ENCODE data around the gene ZCCHC14.
"Not testable (repeated sequence)": the region's sequence is repeated elsewhere in the genome, so short reads cannot be mapped to it uniquely, and the experiment has no call there.

The ZCCHC14 gene

DNA sequence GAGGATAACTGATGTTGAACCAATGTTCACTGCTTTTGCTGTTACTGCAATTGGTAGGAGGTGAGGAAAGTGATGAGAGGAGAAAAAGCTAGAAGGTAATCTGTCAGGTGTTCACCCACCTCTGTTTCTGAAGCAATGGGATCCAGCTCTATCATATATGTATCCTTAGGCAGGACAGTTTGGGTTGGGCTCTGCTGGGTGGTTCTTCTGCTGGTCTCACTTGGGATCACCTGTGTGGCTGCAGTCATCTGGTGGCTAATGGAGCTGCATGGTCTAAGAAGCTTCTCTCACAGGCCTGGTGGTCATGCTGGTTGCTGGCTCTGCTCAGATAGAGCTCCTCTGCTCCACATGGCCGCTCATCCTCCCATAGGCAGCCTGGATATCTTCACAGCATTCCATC is 40.2 kb upstream of the ZCCHC14 start:
- no peaks in the 10 kb centered on the region for H3K36me3 Mint-ChIP-seq (ENCODE audit: low read depth)
- H3K27ac Mint-ChIP-seq: no peak overlapping the region
- intact Hi-C loops (cut with micrococcal nuclease): no loop called here
- H3K4me3 Mint-ChIP-seq: no peak overlapping the region
- H3K27me3 Mint-ChIP-seq: peaks cover 19% of the 10 kb centered on the region
- H3K9me3 Mint-ChIP-seq: peaks cover 44% of the 10 kb centered on the region
- H3K4me1 Mint-ChIP-seq (ENCODE audit: low read depth): no peaks in the 10 kb centered on the region

DNA sequence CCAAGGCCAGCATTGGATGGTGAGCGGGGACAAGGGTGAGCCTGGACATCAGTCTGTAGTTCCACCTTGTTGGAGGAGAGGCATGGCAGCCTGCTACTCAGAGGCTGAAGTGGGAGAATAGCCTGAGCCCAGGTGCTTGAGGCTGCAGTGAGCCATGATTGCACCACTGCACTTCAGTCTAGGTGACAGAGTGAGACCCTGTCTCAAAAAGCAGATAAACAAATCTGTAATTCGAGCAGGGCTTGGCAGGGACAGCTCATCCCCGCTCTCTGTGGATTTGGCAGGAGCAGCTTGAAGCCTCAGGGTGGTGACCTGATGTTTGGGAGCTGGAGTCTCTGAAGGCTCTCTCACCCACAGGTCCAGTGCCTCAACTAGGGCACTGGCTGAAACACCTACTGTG is 38.6 kb upstream of the ZCCHC14 start:
- intact Hi-C loops (cut with micrococcal nuclease): no loop called here
- H3K4me1 Mint-ChIP-seq (ENCODE audit: low read depth): no peaks in the 10 kb centered on the region
- H3K27me3 Mint-ChIP-seq: peaks cover 16% of the 10 kb centered on the region
- H3K9me3 Mint-ChIP-seq: peaks cover 35% of the 10 kb centered on the region
- no peaks in the 10 kb centered on the region for H3K36me3 Mint-ChIP-seq (ENCODE audit: low read depth)
- H3K27ac Mint-ChIP-seq: no peak overlapping the region
- H3K4me3 Mint-ChIP-seq: no peak overlapping the region

DNA sequence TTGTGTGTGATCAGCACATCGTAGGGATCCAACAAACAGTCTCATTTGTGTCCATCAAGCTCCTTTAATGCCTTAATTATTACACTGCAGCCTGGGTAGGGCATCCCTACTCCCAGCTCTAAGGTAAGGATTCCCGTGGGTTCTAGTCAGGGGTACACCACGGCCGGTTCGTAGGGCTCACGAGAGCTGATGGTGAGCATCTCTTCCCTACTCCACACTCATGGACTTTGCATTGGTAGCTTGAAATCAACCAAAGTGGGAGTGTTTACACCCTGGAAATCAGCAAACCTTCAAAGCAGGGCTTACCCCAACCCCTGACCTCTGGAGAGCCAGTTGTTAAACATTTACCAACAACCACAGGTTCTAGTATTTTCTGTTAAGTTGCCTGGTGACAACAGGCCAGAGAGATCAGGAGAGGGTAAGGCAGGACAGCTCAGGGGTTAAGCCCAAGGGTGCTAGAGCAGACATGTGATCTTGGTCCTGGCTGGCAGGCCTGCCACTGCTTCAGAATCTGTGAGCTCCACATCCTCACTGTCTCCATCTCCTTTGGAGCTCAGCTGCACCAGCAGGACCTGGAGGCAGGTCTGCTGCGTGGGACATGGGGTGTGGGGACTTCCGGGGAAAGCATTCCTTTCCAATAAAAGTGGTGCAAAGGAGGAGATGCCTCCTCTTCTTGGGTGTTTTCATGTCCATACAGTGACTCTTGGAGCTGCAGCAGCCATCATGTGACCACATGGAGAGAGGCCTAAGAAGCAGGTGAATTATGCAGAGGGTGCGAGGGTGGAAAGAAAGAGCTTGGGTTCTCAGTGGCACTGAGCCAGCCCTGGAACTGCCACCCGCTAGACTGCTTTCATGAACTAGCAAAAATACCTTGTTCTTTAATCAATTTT is 36.1 kb upstream of the ZCCHC14 start:
- Mint-ChIP-seq H3K4me1 (ENCODE audit: low read depth) (no peaks in the 10 kb centered on the region), H3K36me3 (ENCODE audit: low read depth) (no peaks in the 10 kb centered on the region), H3K27me3 (peaks cover 25% of the 10 kb centered on the region), H3K9me3 (peaks cover 35% of the 10 kb centered on the region), H3K4me3 (no peak overlapping the region), H3K27ac (no peak overlapping the region)
- intact Hi-C loops (cut with micrococcal nuclease): no loop called here

DNA sequence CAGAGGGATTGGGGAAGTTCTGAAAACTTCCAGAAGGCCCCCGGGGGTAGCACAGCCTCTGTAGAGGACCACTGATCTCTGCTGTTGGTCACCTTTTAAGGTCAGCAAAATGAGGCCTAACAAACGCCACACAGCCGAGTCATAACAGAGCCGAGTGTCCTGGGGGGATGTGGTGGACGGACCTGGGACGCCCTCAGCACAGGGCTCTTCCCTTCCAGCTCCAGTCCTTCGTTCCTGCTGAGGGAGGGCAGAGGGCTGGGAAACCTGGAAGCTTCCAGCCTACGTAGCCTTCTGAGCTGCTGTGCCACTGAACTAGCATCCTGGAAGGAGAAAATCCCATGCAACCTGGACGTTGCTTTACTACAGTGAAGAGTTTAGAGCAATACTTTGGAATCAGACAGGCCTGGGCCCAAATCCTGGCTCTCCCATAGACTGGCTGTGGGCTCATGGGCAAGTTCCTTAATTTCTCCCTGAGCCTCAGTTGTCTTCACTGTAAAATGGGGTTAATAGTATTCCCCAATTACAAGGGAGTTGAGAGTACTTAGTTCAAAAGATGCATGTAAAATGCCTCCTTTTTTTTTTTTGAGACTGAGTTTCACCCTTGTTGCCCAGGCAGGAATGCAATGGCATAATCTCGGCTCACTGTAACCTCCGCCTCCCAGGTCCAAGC is 34.4 kb upstream of the ZCCHC14 start:
- Mint-ChIP-seq H3K27ac (no peak overlapping the region), H3K4me3 (no peak overlapping the region), H3K36me3 (ENCODE audit: low read depth) (no peaks in the 10 kb centered on the region), H3K9me3 (peaks cover 20% of the 10 kb centered on the region), H3K4me1 (ENCODE audit: low read depth) (no peaks in the 10 kb centered on the region), H3K27me3 (peaks cover 28% of the 10 kb centered on the region)
- intact Hi-C loops (cut with micrococcal nuclease): no loop called here

DNA sequence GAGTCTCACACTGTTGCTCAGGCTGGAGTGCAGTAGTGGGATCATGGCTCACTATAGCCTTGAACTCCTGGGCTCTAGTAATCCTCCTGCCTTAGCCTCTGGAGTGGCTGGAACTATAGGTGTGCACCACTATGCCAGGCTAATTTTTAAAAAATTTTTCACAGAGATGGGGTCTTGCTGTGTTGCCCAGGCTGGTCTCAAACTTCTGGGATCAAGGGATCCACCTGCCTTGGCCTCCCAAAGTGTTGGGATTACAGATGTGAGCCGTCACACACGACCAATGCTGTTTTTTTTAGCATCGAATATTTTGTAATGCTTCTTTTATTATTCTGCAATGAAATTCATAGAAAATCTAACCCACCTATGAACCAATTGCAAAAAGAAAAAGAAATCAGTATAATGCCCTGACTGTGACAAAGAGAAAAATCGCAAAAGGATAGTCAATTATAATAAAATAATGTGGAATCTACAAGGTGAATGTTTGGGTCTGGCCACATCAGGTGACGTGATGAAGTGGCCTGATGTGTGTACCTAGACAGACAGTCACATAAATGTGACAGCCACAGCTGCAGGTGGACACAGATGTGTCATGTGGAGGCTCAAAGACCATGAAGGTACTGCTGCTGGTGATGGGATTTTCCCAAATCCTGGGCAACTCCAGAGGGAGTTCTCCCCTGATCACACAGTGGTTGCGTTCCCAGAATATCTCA is 33.6 kb upstream of the ZCCHC14 start:
- Mint-ChIP-seq H3K27ac (no peak overlapping the region), H3K9me3 (peaks cover 15% of the 10 kb centered on the region), H3K36me3 (ENCODE audit: low read depth) (no peaks in the 10 kb centered on the region), H3K4me3 (no peak overlapping the region), H3K4me1 (ENCODE audit: low read depth) (no peaks in the 10 kb centered on the region), H3K27me3 (peaks cover 27% of the 10 kb centered on the region)
- intact Hi-C loops (cut with micrococcal nuclease): no loop called here

DNA sequence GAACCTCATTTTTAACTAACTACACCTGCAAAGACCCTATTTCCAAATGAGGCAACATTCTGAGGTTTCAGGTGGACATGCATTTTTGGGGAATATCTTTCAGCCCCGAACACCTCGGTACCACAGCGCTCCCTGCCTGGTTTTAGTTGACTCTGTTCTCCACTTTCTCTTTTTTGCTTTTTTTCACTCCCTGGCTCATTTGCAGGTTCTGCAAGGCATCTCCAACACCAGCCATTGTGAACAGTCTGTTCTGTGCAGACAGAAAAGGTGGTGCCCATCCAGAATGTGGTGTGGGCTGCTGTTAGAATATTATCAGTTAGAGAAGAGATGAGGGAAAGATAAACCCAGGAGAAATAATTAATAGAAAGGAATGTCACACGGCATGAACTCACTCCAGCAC is 32.5 kb upstream of the ZCCHC14 start:
- H3K4me1 Mint-ChIP-seq (ENCODE audit: low read depth): no peaks in the 10 kb centered on the region
- intact Hi-C loops (cut with micrococcal nuclease): no loop called here
- peaks cover 23% of the 10 kb centered on the region for H3K27me3 Mint-ChIP-seq
- H3K27ac Mint-ChIP-seq: no peak overlapping the region
- H3K36me3 Mint-ChIP-seq (ENCODE audit: low read depth): no peaks in the 10 kb centered on the region
- H3K9me3 Mint-ChIP-seq: peaks cover 9% of the 10 kb centered on the region
- no peak overlapping the region for H3K4me3 Mint-ChIP-seq

DNA sequence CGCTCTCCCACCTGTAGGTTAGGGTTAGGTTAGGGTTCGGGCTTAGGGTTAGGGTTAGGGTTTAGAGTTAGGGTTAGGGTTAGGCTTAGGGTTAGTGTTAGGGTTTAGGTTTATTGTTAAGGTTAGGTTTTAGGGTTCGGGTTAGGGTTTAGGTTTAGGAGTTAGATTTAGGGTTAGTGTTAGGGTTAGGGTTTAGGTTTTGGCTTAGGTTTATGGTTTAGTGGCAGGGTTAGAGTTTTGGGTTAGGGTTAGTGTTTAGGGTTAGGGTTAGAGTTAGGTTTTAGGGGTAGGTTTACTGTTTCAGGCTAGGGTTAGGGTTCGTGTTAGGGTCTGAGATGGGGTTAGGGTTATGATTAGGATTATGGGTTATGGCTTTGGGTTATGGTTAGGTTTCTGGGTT is 31.6 kb upstream of the ZCCHC14 start:
- no peak overlapping the region for H3K4me3 Mint-ChIP-seq
- H3K4me1 Mint-ChIP-seq (ENCODE audit: low read depth): no peaks in the 10 kb centered on the region
- intact Hi-C loops (cut with micrococcal nuclease): no loop called here
- peaks cover 22% of the 10 kb centered on the region for H3K27me3 Mint-ChIP-seq
- no peaks in the 10 kb centered on the region for H3K36me3 Mint-ChIP-seq (ENCODE audit: low read depth)
- H3K9me3 Mint-ChIP-seq: peaks cover 4% of the 10 kb centered on the region
- no peak overlapping the region for H3K27ac Mint-ChIP-seq

DNA sequence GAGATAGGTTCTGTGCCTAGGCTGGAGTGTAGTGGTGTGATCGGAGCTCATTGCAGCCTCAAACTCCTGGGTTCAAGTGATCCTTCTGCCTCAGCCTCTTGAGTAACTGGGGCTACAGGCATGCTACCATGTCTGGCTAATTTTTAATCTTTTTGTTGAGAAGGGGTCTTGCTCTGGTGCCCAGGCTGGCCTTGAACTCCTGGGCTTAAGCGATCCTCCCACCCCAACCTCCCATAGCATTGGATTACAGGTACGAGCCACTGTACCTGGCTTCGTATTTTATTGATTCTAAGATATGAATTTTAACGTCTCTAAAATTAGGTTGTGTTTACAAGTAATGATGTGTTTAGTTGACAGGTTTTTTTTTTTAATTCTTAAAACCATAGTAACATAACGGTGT is 30.8 kb upstream of the ZCCHC14 start:
- H3K36me3 Mint-ChIP-seq (ENCODE audit: low read depth); intact Hi-C loops (cut with micrococcal nuclease); H3K27ac Mint-ChIP-seq; H3K4me1 Mint-ChIP-seq (ENCODE audit: low read depth); H3K4me3 Mint-ChIP-seq; H3K9me3 Mint-ChIP-seq: not testable (repeated sequence)
- H3K27me3 Mint-ChIP-seq: peaks cover 26% of the 10 kb centered on the region

DNA sequence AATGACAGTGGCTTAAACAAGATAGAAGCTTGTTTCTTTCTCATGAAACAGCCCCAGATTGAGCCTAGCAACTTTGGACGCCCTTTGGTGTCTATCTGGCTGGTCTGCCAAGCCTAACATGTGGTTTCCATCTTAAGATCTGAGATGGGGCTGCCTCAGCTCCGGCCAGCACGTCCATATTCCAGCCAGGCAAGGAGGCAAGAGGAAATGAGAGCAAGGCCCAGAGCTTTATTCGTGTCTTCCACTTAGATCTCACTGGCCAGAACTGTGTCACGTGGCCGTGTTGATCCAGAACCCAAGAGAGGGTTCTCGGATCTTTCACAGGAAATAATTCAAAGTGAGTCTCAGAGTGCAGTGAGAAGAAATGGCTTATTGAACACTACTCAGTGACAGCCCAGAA is 28.9 kb upstream of the ZCCHC14 start:
- not testable (repeated sequence) for H3K36me3 Mint-ChIP-seq (ENCODE audit: low read depth)
- peaks cover 36% of the 10 kb centered on the region for H3K27me3 Mint-ChIP-seq

DNA sequence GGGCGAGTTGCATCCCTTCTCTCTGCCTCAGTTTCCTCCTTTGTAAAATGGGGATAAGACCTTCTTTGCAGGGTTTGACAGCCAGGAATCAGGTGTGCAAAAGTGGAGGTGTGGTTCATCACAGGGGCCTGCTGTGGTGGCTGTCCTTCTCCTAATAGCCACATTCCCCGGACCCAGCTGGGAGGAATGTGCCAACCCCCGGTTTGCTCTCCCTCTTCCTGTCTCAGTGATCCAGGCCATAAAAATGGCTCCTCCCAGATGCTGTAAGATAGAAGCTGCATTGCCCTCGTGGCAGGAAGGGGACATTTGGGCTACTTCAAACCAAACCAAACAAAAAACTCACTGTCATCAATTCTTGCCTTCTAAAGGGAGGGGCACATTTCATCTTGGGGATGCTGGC is 26.3 kb upstream of the ZCCHC14 start:
- H3K36me3 Mint-ChIP-seq (ENCODE audit: low read depth); intact Hi-C loops (cut with micrococcal nuclease); H3K4me1 Mint-ChIP-seq (ENCODE audit: low read depth); H3K4me3 Mint-ChIP-seq; H3K27ac Mint-ChIP-seq; H3K9me3 Mint-ChIP-seq: not testable (repeated sequence)
- H3K27me3 Mint-ChIP-seq: peaks cover 26% of the 10 kb centered on the region

More for the DNA sequence above, 28.9 kb upstream of the ZCCHC14 start:
- intact Hi-C loops (cut with micrococcal nuclease); H3K27ac Mint-ChIP-seq; H3K4me3 Mint-ChIP-seq; H3K4me1 Mint-ChIP-seq (ENCODE audit: low read depth); H3K9me3 Mint-ChIP-seq: not testable (repeated sequence)

DNA sequence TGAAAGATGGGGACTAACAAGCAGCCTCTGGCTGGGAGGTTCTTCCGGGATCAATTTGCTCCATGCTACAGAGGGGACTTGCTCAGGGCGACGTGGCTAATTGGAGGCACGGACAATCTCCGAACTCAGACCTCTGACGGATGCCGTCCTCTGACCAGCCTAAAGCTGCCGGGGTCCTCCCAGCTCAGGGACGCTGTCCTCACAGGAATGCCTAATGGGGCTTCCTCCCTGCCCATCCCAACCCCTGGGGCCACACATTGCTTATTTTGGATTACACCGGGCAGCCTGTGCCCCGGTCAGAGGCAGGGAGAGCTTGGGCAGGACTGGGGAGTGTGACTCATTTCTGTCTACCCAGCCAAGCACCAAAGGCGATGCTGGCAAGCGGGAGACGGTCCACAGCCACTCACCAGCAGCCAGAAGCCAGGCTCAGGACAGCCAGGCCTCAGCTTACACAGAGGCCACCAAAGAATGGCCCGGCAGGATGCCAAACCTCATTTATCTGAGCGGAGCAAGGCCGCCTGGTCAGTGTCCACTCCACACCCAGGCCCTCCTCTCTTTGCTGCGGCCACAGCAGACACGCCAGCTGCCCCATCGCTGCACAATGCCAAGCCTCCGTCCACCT is 25.7 kb upstream of the ZCCHC14 start:
- H3K36me3 Mint-ChIP-seq (ENCODE audit: low read depth); intact Hi-C loops (cut with micrococcal nuclease); H3K27ac Mint-ChIP-seq; H3K9me3 Mint-ChIP-seq; H3K4me1 Mint-ChIP-seq (ENCODE audit: low read depth); H3K4me3 Mint-ChIP-seq: not testable (repeated sequence)
- peaks cover 26% of the 10 kb centered on the region for H3K27me3 Mint-ChIP-seq

DNA sequence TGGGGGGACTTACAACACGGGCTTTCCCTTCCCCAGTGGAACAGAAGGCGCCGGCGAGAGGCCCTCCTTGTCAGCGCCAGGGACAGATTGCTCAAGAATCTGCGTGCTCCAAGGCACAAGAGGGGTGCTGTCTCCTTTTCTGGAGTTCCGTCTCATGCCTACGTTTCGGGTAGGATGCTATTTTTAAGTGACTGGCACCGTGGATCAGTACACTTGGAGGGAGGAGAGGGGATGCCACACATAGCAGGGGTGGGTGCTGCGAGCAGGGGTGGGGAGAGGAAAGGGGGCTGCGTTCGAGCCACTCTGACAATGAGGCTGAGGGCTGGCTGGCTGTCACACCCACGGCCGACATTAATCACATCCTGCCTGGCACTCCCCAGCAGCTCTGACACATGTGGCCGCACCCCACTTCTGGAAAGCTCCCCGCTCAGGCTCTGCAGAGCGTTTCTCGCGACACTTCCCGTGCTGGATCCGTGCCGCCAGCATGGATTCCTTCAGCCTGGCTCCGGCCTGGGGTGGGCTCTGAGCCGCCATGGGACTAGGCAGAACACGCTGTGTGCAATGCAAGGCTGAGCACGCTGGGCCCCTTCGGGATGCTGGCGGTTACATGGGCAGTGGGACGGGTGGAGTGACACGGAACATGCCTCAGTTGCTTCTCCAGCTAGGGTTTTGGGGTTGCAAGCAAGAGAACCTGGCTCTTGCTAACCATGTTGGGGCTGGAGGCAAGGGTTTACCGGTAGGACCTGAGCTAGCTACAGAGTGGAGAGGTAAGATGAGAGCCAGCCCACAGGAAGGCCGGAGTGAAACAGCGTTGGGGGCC is 25.0 kb upstream of the ZCCHC14 start:
- H3K36me3 Mint-ChIP-seq (ENCODE audit: low read depth); H3K9me3 Mint-ChIP-seq; H3K4me3 Mint-ChIP-seq; H3K4me1 Mint-ChIP-seq (ENCODE audit: low read depth); H3K27ac Mint-ChIP-seq; intact Hi-C loops (cut with micrococcal nuclease): not testable (repeated sequence)
- H3K27me3 Mint-ChIP-seq: peaks cover 25% of the 10 kb centered on the region

DNA sequence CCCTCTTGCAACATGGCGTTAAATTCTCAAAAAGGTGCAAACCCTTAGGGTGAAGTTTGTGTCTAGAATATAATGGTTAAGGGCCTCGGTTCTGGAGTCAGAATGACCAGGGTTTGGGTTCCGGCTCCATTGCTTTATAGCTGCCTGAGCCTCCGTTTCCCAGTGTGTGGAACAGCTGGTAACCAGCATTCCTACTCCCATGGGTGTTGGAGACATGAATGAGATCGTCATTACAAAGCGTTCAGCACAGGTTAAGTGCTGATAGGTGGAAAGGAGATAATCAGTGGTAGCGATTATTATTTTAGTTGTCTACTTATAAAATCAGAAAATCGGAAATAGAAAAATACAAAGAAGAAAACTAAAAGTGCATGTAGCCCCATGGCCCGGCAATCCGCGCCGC is 23.5 kb upstream of the ZCCHC14 start:
- Mint-ChIP-seq H3K9me3 (no peaks in the 10 kb centered on the region), H3K4me3 (no peak overlapping the region), H3K36me3 (ENCODE audit: low read depth) (no peaks in the 10 kb centered on the region), H3K27me3 (peaks cover 25% of the 10 kb centered on the region), H3K27ac (no peak overlapping the region), H3K4me1 (ENCODE audit: low read depth) (no peaks in the 10 kb centered on the region)
- intact Hi-C loops (cut with micrococcal nuclease): no loop called here

Data from dendritic cell treated with granulocyte-macrophage colony-stimulating factor and Interleukin-4, amounts not matched to agents 40 ng/mL and 50 ng/mL, for 4 days (primary cell).